Kasumi-1 (cell line): ENCODE measurements around the gene APOL6.
"Not testable (repeated sequence)": the region's sequence is repeated elsewhere in the genome, so short reads cannot be mapped to it uniquely, and the experiment has no call there.

ENCODE experiments used
- DNase-seq, 2 experiments: peaks; one replicate each; lab custom pipeline; 2025; lab: John Stamatoyannopoulos, UW

The APOL6 gene

GRCh38 chr22:35679492-35679891 is 31.2 kb downstream of the APOL6 start:
- not testable (repeated sequence) for DNase-seq

DNA sequence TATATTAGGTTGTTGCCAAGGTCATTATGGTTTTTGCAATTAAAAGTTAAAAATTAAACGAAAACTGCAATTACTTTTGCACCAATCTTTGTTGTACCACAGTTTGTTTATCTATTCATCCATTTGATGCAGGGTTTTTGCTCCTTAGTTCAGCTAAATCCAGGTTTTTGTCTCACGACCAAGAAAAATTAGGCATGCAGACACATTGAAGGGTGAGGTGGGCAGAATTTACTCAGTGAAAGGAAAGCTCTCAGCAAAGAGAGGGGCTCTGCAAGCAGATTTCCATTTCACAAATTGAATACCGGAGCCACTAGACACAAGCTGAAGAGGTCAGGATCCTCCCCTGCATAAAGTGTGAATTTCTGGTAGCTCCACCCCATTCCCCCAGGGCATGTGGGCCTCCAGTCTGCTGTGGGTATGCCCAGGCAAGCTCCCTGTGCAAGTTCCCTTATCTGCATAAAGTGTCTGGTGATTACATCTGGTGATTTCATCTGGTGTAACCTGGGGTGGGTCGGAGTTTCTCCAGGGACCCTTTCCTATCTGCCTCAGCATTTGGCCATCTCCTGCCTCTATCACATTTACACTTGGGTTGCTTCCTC is 33.3 kb downstream of the APOL6 start:
- no peak for DNase-seq

DNA sequence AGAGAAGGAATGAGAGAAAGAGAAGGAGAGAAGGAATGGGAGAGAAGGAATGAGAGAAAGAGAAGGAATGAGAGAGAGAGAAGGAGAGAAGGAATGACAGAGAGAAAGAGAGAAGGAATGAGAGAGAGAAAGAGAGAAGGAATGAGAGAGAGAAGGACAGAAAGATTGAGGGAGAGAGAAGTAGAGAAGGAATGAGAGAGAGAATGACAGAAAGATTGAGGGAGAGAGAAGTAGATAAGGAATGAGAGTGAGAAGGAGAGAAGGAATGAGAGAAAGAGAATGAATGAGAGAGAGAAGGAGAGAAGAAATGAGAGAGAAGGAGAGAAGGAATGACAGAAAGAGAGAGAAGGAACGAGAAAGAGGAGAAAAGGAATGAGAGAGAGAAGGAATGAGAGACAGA is 35.3 kb downstream of the APOL6 start:
- no peak for DNase-seq

- no peak for DNase-seq
Measured at GRCh38 chr22:35684270-35684700, 36.0 kb downstream of the APOL6 start.

DNA sequence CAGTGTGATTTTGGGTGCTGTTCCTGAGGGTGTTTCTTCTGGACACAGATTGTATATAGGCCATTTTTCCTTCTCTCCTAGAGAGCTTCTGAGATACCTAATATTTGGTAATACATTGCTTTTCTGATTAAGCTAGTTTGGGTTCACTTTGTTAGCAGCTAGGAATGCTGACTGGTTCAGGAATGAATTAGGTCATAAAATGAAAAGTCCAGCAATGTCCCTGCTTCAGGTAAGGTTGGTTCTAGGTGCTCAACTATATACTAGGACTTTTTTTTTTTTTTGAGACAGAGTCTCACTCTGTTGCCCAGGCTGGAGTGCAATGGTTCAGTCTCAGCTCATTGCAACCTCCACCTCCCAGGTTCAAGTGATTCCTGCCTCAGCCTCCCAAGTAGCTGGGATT is 36.5 kb downstream of the APOL6 start:
- no peak for DNase-seq

DNA sequence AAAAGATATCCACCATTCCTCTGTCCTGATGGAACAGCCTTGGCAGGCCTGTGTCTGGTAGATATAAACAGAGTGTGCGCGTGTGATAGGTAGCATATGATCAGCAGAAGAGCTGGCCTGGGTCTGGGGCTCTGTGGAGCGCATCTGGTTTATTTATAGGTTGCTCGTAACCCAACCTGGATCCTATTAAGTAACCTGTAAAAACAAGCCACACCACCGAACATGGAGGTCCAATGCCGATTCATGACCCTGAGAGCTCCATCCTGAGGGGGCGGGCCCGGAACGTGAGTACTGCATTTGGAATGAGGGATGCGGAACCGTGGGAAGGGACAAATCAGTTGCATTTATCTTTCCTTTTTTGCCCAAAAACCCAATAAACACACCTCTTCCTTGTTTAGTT is 37.5 kb downstream of the APOL6 start:
- DNase-seq: no peak

GRCh38 chr22:35686298-35686697 is 38.1 kb downstream of the APOL6 start:
- no peak for DNase-seq

- DNase-seq: no peak
Measured at GRCh38 chr22:35687461-35687860, 39.2 kb downstream of the APOL6 start.

DNA sequence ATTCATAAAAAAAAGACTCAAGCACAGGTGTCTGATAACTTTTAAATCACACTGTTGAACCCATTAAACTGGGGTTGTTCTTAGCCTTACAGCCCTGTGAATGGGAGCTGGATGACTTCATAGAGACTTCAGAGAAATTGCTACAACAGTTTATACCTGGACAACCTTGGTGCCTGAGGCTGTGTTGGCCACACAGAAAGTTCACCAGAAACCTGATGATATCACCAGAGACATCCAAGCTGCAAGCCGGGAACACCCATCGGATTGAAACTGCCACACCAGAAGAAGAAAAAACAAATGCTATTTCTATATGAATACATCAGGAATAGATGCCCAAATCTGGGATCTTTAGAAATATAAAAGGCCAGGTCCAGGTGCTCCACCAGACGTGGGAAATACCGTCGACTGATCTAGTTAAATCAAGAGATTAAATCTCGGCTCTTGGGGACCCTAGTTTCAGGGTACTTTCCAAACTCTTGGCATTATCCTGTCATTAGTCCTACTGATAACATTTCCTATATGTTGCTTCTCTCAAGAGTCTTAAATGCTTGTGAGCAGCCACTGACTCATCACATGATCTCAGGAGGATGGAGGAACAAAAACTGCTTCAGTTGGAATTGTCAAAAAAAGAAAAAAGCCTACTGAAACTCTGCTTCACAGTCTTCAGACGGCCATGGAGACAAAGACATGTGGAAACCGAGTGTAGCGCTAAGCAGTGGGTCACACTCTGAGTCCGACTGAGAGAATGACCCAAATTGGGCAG is 40.8 kb downstream of the APOL6 start:
- no peak for DNase-seq

GRCh38 chr22:35690001-35690400 is 41.8 kb downstream of the APOL6 start:
- DNase-seq: no peak

DNA sequence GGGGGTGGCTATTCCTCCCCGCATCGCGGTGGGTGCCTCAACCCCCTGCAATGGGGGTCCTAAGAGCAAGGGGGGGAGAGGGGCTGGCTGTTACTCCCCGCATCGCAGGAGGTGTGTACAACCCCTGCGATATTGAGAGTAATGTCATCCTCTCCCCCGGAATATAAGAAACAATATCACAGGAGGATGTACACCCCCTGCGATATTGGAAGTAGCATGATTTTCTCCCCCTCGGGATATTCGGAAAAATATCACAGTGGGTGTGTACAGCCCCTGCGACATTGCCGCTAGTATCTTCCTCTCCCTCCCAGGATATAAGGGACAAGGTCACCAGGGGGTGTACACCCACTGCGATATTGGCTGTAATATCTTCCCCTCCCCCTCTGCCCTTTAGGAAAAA is 47.0 kb downstream of the APOL6 start:
- no peak for DNase-seq

GRCh38 chr22:35697142-35697541 is 48.9 kb downstream of the APOL6 start:
- DNase-seq: peak in 1 of 2 experiments; percentile 14

DNA sequence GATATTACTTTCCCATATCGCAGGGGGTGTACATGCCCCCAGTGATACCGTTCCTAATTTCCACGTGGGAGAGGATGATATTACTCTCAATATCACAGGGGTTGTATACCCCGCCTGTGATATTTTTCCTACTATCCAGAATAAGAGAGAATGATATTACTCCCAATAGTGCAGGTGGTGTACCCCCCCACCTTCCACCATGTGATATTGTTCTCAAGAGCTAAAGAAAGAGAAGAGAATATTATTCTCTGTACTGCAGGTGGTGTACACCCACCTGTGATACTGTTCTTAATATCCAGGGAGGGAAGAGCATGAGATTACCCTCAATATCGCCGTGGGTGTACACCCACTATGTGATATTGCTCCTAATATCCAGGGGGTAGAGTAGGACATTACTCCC is 51.6 kb downstream of the APOL6 start:
- DNase-seq: not testable (repeated sequence)

DNA sequence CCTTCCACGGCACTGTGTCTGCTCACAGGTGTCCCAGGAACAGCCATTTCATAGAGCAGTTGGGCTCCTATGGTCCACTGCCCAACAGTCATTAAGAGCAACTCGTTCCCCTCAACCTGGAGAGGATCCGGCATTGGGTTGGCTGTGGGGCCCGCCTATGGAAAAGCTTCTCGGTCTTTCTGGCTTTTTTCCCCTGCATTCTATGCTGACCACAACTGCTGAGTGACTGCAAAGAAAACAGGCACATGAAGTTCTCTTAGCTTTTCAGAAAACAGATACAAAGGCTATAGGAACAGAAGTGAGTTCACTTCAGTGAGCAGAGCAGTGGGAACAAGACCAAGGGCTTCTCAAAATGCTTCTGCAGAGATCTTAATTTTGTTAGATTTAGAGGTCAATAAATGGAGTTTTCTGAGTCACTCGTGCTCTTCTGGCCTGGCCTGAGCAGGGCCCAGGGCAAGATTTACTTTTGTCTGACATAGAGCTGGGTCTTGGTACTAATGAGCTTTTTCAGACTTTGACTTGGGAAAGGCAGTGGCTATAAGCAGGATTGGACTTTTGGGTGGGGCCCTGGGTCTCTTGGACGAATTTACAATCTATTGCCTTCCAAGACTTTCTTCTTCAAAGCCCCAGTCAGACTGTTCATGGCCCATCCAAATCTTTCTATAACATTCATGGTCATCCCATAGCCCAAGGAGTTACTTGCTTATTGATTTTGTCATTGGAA is 55.8 kb downstream of the APOL6 start:
- DNase-seq: no peak

- no peak for DNase-seq
Measured at GRCh38 chr22:35705141-35705540, 56.9 kb downstream of the APOL6 start.

- DNase-seq: no peak
Measured at GRCh38 chr22:35708453-35708852, 60.2 kb downstream of the APOL6 start.

GRCh38 chr22:35708917-35709316 is 60.7 kb downstream of the APOL6 start:
- DNase-seq: no peak

DNA sequence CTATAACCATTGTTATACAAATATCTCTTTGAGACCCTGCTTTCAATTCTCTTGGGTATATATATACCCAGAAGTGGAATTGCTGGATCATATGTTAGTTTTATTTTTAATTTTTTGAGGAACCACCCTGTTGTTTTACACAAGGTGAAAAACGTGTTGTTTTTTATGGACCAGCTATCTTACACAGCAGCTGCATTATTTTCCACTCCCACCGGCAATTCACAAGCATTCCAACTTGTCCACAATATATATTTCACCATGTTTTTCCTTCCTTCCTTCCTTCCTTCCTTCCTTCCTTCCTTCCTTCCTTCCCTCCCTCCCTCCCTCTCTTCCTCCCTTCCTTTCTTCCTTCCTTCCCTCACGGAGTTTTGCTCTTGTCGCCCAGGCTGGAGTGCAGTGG is 63.1 kb downstream of the APOL6 start:
- no peak for DNase-seq

DNA sequence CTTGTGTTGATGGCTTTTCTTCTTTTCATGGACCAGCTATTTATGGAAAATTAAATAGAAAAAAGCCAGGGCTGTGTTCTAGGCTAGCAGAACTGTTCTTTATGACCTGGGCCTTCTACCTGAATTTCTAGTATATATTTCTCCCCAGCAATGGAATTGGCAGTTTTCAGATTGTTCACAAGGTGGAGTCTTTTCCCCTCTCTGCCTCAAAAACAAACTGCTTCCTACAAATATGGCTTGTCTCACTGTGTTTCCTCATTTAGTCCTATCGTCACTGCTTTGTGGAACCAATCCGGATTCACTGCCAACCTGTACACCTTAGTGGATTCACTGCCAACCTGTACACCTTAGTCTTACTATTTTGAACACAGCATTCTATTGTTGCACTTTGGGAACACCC is 64.4 kb downstream of the APOL6 start:
- DNase-seq: no peak

DNA sequence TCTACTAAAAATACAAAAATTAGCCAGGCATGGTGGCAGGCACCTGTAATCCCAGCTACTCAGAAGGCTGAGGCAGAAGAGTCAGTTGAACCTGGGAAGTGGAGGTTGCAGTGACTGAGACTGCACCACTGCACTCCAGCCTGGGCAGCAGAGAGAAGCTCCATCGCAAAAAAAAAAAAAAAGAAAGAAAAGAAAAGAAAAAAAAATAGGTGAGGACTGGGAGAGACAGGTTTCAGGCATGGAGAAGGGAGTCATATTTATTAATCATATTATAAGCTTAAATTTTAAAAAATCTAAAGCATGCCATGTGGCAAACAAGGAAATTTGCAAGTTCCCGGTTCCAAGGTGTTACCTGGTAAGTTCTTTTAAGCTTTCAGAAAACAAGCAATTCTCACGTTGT is 69.3 kb downstream of the APOL6 start, which contains the start of gene APOL5:
TSS of gene APOL5 (plus strand) at position 301 of the 400 bp plus-strand sequence. CDS start at position 301, 0 bp downstream.
- no peak for DNase-seq
